ENCODE results near the gene MDFIC. TPM values are rescaled to one million over a fixed set of nuclear protein-coding genes. Genes with fewer than 3 reads are reported as not detected.

Gene MDFIC
- total RNA-seq, 1 donor from 2014 or later, result 8.7 TPM

DNA sequence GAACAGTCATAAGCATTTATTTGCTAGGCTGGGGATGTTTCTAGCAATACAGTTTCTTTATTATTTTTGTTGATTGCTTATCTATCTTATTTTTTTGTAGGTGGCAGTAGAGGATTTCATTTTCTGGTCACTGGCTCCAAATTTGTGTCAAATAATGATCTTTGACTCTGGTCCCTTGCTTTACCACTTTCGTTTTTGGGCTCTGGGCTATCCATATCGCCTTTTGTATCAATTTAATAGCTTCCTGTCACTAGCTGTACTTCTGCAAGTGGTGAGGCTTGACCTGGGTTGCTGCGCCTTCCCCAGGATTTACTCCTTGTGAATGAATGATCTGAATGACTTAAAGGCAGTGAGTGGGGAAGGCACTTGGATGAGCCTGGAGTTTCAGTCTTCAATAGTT, 48.4 kb downstream of the MDFIC start:
- DNase-seq (ENCODE audit: low read depth), result no peak

DNA sequence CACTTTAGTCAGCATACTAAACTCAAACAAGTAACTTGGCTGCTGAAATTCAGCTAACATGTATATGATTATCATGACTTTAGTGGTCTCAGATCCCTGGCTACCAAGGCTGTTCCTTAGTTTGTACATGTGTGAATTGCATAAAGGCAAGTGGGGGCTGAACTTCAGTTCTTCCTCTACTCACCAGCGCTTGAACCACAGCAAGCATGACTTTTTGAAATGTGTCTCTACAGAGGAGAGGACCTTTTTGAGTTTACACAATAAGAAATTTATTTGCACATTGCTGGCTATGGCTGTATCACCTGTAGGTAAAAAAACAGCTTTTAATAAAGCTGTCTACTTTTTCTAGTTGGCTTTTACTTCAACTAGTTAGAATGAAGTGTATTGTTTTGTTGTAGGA, 48.8 kb downstream of the MDFIC start:
- DNase-seq (ENCODE audit: low read depth), result no peak
- no peak for FAIRE-seq
- no peak overlapping the region for H3K4me3 ChIP-seq (ENCODE audit: low read depth, low read length)
- no peaks in the 10 kb centered on the region for H3K36me3 ChIP-seq (ENCODE audit: control insufficient read depth, insufficient read depth, low read length)
- H3K27me3 ChIP-seq (ENCODE audit: control insufficient read depth, insufficient read depth, low read length), result no peaks in the 10 kb centered on the region
- TF ChIP-seq, protein P1, sequence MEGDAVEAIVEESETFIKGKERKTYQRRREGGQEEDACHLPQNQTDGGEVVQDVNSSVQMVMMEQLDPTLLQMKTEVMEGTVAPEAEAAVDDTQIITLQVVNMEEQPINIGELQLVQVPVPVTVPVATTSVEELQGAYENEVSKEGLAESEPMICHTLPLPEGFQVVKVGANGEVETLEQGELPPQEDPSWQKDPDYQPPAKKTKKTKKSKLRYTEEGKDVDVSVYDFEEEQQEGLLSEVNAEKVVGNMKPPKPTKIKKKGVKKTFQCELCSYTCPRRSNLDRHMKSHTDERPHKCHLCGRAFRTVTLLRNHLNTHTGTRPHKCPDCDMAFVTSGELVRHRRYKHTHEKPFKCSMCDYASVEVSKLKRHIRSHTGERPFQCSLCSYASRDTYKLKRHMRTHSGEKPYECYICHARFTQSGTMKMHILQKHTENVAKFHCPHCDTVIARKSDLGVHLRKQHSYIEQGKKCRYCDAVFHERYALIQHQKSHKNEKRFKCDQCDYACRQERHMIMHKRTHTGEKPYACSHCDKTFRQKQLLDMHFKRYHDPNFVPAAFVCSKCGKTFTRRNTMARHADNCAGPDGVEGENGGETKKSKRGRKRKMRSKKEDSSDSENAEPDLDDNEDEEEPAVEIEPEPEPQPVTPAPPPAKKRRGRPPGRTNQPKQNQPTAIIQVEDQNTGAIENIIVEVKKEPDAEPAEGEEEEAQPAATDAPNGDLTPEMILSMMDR (IDR thresholded peaks at IDR 0.05; ENCODE audit: insufficient read depth, low read length, severe bottlenecking), result no peak

More for the DNA sequence above, 48.4 kb downstream of the MDFIC start:
- Histone ChIP-seq H3K36me3 (ENCODE audit: control insufficient read depth, insufficient read depth, low read length) (no peaks in the 10 kb centered on the region), H3K4me3 (ENCODE audit: low read depth, low read length) (no peak overlapping the region), H3K27me3 (ENCODE audit: control insufficient read depth, insufficient read depth, low read length) (no peaks in the 10 kb centered on the region)
- TF ChIP-seq, protein P1 (IDR thresholded peaks at IDR 0.05; ENCODE audit: insufficient read depth, low read length, severe bottlenecking), result no peak
- FAIRE-seq, result no peak

DNA sequence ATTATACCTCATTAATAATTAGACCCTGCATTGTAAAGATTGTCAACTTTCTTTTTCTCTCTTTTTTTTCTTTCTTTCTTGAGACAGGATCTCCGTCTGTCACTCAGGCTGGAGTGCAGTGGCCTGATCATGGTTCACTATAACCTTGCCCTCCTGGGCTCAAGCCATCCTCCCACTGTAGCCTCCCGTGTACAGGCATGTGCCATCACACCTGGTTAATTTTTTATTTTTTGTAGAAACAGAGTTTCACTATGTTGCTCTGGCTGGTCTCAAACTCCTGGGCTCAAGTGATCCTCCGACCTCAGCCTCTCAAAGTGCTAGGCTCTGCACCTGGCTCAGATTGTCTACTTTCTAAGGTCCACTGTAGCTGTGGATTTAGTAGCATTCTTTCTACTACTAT, 50.7 kb downstream of the MDFIC start:
- Histone ChIP-seq H3K27me3 (ENCODE audit: control insufficient read depth, insufficient read depth, low read length) (no peaks in the 10 kb centered on the region), H3K4me3 (ENCODE audit: low read depth, low read length) (no peak overlapping the region), H3K36me3 (ENCODE audit: control insufficient read depth, insufficient read depth, low read length) (no peaks in the 10 kb centered on the region)
- TF ChIP-seq, protein P1 (IDR thresholded peaks at IDR 0.05; ENCODE audit: insufficient read depth, low read length, severe bottlenecking), result no peak
- DNase-seq (ENCODE audit: low read depth) (no peak), FAIRE-seq (no peak)

DNA sequence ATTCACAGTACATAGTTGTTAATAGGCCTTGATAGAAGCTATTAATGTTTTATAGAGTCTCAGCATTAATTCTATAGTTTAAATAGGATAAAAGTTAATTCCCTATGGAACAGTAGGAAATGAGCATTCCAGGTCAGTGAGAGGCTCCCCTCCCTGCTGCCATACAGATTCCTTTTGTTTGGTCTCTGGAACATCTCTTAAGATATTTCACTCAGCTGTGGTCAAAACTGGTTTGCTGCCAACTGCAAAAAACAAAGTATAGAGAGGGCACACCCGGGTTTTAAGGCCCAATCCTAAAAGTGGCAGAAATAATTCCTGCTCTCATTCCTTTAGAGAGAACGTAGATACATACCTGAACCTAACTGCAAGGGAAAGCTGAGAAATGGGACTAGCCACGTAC, 51.3 kb downstream of the MDFIC start:
- TF ChIP-seq, protein P1 (IDR thresholded peaks at IDR 0.05; ENCODE audit: insufficient read depth, low read length, severe bottlenecking), result no peak
- Histone ChIP-seq H3K36me3 (ENCODE audit: control insufficient read depth, insufficient read depth, low read length) (no peaks in the 10 kb centered on the region), H3K27me3 (ENCODE audit: control insufficient read depth, insufficient read depth, low read length) (no peaks in the 10 kb centered on the region), H3K4me3 (ENCODE audit: low read depth, low read length) (no peak overlapping the region)
- DNase-seq (ENCODE audit: low read depth) (no peak), FAIRE-seq (no peak)

DNA sequence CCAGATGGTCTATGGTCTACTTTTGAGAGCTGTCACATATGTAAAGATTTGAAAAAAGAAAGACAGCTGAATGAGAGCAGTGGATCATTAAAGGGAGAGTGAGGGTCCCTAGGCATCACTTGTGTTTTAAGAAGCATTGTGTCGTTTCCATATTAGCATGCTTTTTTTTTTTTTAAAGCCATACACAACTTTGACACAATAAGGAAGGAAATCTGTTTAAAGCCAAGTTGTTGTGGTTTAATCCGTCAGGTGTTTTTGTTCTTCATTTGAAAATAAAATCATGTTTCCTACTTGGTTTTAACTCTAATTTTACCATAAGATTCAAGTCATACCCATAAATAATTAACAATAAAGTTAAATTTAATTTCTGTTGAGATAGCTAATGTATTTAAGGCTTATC, 53.5 kb downstream of the MDFIC start:
- Histone ChIP-seq H3K36me3 (ENCODE audit: control insufficient read depth, insufficient read depth, low read length) (no peaks in the 10 kb centered on the region), H3K4me3 (ENCODE audit: low read depth, low read length) (no peak overlapping the region), H3K27me3 (ENCODE audit: control insufficient read depth, insufficient read depth, low read length) (no peaks in the 10 kb centered on the region)
- DNase-seq (ENCODE audit: low read depth), result no peak
- TF ChIP-seq, protein P1 (IDR thresholded peaks at IDR 0.05; ENCODE audit: insufficient read depth, low read length, severe bottlenecking), result no peak
- FAIRE-seq, result no peak

DNA sequence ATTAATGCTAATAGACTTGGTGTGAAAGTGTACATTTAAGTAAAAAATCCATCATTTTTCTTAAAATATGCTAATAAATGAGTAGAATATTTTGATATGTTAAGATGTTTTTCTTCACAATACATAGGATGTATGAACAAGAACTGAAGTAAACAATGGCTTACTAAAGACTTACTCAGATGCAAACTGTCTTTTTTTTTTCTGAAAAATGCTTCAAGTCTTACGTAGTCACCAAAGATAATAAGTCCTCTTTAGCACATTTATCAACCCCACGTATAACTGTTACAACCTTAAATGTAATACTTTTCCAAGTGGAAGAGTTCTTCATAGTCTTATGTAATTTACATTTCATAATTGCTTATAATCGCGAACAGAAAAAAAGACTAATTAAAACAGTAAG, 54.8 kb downstream of the MDFIC start:
- no peak for FAIRE-seq

More for the DNA sequence above, 54.8 kb downstream of the MDFIC start:
- no peak for DNase-seq (ENCODE audit: low read depth)
- Histone ChIP-seq H3K4me3 (ENCODE audit: low read depth, low read length) (no peak overlapping the region), H3K27me3 (ENCODE audit: control insufficient read depth, insufficient read depth, low read length) (no peaks in the 10 kb centered on the region), H3K36me3 (ENCODE audit: control insufficient read depth, insufficient read depth, low read length) (no peaks in the 10 kb centered on the region)
- TF ChIP-seq, protein P1 (IDR thresholded peaks at IDR 0.05; ENCODE audit: insufficient read depth, low read length, severe bottlenecking), result no peak
